Tibial artery (tissue), 4 donors: ENCODE measurements around the gene GYS2.

Experiments used
- DNase-seq, 2 donors: peaks; one replicate each; pipeline ENCODE4 v3.0.0-alpha.2; 2019
- H3K27ac ChIP-seq, 2 donors: fragments of 200-600 bp; sonication (generic) in 1 of 2; 1 replicate in 1 of 2; 2 replicates in 1 of 2; pipeline ENCODE4 v1.5.1; 2018 to 2019; ENCODE audit warnings: mild to moderate bottlenecking in 1 of 2
- H3K27me3 ChIP-seq, 2 donors: fragments of 200-600 bp; sonication (generic) in 1 of 2; one replicate each; pipeline versions ENCODE4 v1.5.1 to v1.6.0; 2016 to 2019
- H3K36me3 ChIP-seq, 3 donors: fragments of 200-600 bp; sonication (generic) in 2 of 3; one replicate each; pipeline ENCODE4 v1.5.1; 2016 to 2019; ENCODE audit warnings: mild to moderate bottlenecking in 2 of 3
- H3K4me1 ChIP-seq, 4 donors: fragments of 200-600 bp; sonication (generic) in 2 of 4; 1 replicate in 3 of 4; 2 replicates in 1 of 4; pipeline ENCODE4 v1.5.1; 2016 to 2019
- H3K4me3 ChIP-seq, 2 donors: fragments of 200-600 bp; sonication (generic) in 1 of 2; 1 replicate in 1 of 2; 2 replicates in 1 of 2; pipeline ENCODE4 v1.5.1; 2018 to 2019; ENCODE audit warnings: mild to moderate bottlenecking in 2 of 2
- H3K9me3 ChIP-seq, 3 donors: fragments of 200-600 bp; sonication (generic) in 1 of 3; one replicate each; pipeline ENCODE4 v1.5.1; 2016 to 2019
- intact Hi-C: fragments of 100-400 bp; cut with DNase I; formaldehyde crosslinking; loops from one replicate; pipeline ENCODE4 v1.15.0; 2023; ENCODE audit warnings: low total_unique reads
- TF ChIP-seq, protein P1 (sequence below), 2 experiments: fragments of 200-600 bp in 1 of 2; fragments of 450-650 bp in 1 of 2; IDR thresholded peaks; one replicate each; pipeline ENCODE4 v1.5.1; 2017 to 2019; ENCODE audit warnings: antibody characterized with exemption in 2 of 2, mild to moderate bottlenecking in 1 of 2, moderate library complexity in 1 of 2

The GYS2 gene

GRCh38 chr12:21551841-21552465 is 52.7 kb downstream of the GYS2 start:
- no peak for DNase-seq
- Histone ChIP-seq H3K4me3 (no peak overlapping the region), H3K36me3 (no peaks in the 10 kb centered on the region), H3K27me3 (no peaks in the 10 kb centered on the region), H3K4me1 (peaks cover 0 to 9% (median 5%) of the 10 kb centered on the region in 4 donors), H3K9me3 (no peaks in the 10 kb centered on the region), H3K27ac (no peak overlapping the region)
- intact Hi-C loops: no loop called here
- TF ChIP-seq, protein P1, sequence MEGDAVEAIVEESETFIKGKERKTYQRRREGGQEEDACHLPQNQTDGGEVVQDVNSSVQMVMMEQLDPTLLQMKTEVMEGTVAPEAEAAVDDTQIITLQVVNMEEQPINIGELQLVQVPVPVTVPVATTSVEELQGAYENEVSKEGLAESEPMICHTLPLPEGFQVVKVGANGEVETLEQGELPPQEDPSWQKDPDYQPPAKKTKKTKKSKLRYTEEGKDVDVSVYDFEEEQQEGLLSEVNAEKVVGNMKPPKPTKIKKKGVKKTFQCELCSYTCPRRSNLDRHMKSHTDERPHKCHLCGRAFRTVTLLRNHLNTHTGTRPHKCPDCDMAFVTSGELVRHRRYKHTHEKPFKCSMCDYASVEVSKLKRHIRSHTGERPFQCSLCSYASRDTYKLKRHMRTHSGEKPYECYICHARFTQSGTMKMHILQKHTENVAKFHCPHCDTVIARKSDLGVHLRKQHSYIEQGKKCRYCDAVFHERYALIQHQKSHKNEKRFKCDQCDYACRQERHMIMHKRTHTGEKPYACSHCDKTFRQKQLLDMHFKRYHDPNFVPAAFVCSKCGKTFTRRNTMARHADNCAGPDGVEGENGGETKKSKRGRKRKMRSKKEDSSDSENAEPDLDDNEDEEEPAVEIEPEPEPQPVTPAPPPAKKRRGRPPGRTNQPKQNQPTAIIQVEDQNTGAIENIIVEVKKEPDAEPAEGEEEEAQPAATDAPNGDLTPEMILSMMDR (IDR thresholded peaks at IDR 0.05): no peak

- H3K27ac ChIP-seq: no peak overlapping the region
- no peak for DNase-seq
- no peaks in the 10 kb centered on the region for H3K36me3 ChIP-seq
- TF ChIP-seq, protein P1 (IDR thresholded peaks at IDR 0.05): no peak
- H3K9me3 ChIP-seq: no peaks in the 10 kb centered on the region
- intact Hi-C loops: no loop called here
- peaks cover 0 to 9% (median 5%) of the 10 kb centered on the region in 4 donors for H3K4me1 ChIP-seq
- H3K27me3 ChIP-seq: no peaks in the 10 kb centered on the region
- no peak overlapping the region for H3K4me3 ChIP-seq
These were observed 57.2 kb downstream of the GYS2 start for GRCh38 chr12:21547437-21547836.

DNA sequence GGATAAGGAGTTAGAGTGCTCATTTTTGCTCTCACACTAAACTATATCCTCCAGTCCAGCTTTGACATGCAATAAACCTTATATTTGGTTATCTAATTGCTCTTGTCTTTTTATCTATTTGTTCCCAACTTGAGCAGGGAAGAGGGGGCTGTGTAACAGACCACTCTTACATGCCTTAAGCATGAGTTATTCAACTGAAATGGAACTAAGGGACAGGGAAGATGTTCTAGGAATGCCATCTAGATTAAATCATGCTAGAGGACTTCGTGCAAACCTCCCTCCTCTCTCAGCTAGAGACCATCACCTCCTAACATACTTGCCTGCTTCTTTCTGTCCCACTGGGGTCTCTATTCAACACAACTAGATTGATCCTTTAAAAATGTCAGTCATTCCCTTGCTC is 57.9 kb downstream of the GYS2 start:
- H3K4me3 ChIP-seq: no peak overlapping the region
- H3K27me3 ChIP-seq: no peaks in the 10 kb centered on the region
- DNase-seq: no peak
- H3K36me3 ChIP-seq: no peaks in the 10 kb centered on the region
- intact Hi-C loops: no loop called here
- H3K9me3 ChIP-seq: no peaks in the 10 kb centered on the region
- H3K4me1 ChIP-seq: peaks cover 0 to 3% (median 2%) of the 10 kb centered on the region in 4 donors
- H3K27ac ChIP-seq: no peak overlapping the region
- TF ChIP-seq, protein P1 (IDR thresholded peaks at IDR 0.05): no peak

DNA sequence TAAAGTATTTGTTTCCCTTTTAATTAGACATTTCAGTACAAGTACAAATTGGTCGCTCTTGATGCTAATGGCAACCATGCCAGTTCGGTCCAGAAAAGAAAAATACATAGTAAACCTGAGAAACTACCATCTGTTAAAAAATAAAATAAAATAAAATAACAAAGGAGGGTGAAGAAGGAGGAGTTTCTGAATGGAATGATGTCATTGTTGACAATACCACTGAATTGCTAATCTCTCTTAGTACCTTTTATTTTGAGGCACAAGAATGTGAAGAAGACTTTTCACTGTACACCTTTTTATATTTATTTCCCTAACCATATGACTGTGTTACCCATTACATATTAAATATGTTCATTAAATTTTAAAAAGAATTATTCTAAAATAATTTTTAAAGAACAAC is 59.1 kb downstream of the GYS2 start:
- no peaks in the 10 kb centered on the region for H3K36me3 ChIP-seq
- TF ChIP-seq, protein P1 (IDR thresholded peaks at IDR 0.05): no peak

GRCh38 chr12:21543151-21543550 is 61.5 kb downstream of the GYS2 start:
- Histone ChIP-seq H3K4me3 (no peak overlapping the region), H3K27me3 (no peaks in the 10 kb centered on the region), H3K9me3 (no peaks in the 10 kb centered on the region), H3K27ac (no peak overlapping the region), H3K36me3 (no peaks in the 10 kb centered on the region), H3K4me1 (no peaks in the 10 kb centered on the region)
- no peak for DNase-seq
- TF ChIP-seq, protein P1 (IDR thresholded peaks at IDR 0.05): no peak
- intact Hi-C loops: no loop called here

More for the DNA sequence above, 59.1 kb downstream of the GYS2 start:
- Histone ChIP-seq H3K4me1 (no peaks in the 10 kb centered on the region), H3K4me3 (no peak overlapping the region), H3K27me3 (no peaks in the 10 kb centered on the region), H3K9me3 (no peaks in the 10 kb centered on the region), H3K27ac (no peak overlapping the region)
- no peak for DNase-seq
- intact Hi-C loops: no loop called here

DNA sequence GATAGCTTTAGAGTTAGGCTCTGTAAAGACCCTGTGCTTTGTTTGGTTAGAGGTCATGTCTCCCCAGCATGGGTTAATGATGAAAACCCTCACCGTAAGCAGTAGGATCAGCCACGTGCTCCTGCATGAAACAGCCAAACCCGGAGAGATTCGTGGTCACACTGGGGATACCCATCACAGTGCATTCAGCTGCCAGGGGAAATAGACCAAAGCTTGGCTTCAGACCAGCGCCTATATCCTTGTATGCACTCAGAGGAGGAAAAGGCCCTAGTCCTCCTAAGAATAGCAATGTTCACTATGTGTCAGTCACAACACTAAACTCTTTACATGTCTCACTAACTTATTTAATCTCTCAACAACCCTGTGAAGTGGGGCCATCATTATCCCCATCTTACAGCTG is 62.2 kb downstream of the GYS2 start:
- H3K27me3 ChIP-seq: no peaks in the 10 kb centered on the region
- intact Hi-C loops: no loop called here
- H3K36me3 ChIP-seq: no peaks in the 10 kb centered on the region
- H3K9me3 ChIP-seq: no peaks in the 10 kb centered on the region
- DNase-seq: no peak
- no peak overlapping the region for H3K4me3 ChIP-seq
- TF ChIP-seq, protein P1 (IDR thresholded peaks at IDR 0.05): no peak
- H3K27ac ChIP-seq: no peak overlapping the region
- no peaks in the 10 kb centered on the region for H3K4me1 ChIP-seq
